ENCODE data around the gene MELTF. TPM values are rescaled to one million over a fixed set of nuclear protein-coding genes. Genes with fewer than 3 reads are reported as not detected.

MELTF gene
- polyA plus RNA-seq, 1 donor: 5.7 TPM

GRCh38 chr3:197010556-197011351, 18.9 kb downstream of the MELTF start:
- no peak for DNase-seq (ENCODE audit: low read depth)

GRCh38 chr3:197009532-197010019, 20.0 kb downstream of the MELTF start:
- no peak for DNase-seq (ENCODE audit: low read depth)

- no peak for DNase-seq (ENCODE audit: low read depth)
These were observed 21.0 kb downstream of the MELTF start for GRCh38 chr3:197008436-197009209.

- DNase-seq (ENCODE audit: low read depth): no peak
These were observed 21.7 kb downstream of the MELTF start for GRCh38 chr3:197007953-197008352.

GRCh38 chr3:197007296-197007940, 22.2 kb downstream of the MELTF start:
- DNase-seq (ENCODE audit: low read depth): no peak

- no peak for DNase-seq (ENCODE audit: low read depth)
These were observed 22.8 kb downstream of the MELTF start for GRCh38 chr3:197006860-197007259.

GRCh38 chr3:197006446-197006845, 23.2 kb downstream of the MELTF start:
- DNase-seq (ENCODE audit: low read depth): no peak

- no peak for DNase-seq (ENCODE audit: low read depth)
These were observed 25.9 kb downstream of the MELTF start for GRCh38 chr3:197003461-197004385.

- DNase-seq (ENCODE audit: low read depth): no peak
These were observed 26.7 kb downstream of the MELTF start for GRCh38 chr3:197002701-197003454.

GRCh38 chr3:197001972-197002700, 27.5 kb downstream of the MELTF start:
- no peak for DNase-seq (ENCODE audit: low read depth)

GRCh38 chr3:197001106-197001971, 28.3 kb downstream of the MELTF start:
- no peak for DNase-seq (ENCODE audit: low read depth)

- no peak for DNase-seq (ENCODE audit: low read depth)
These were observed 29.4 kb downstream of the MELTF start for GRCh38 chr3:197000211-197000610.

GRCh38 chr3:196998966-196999760, 30.5 kb downstream of the MELTF start:
- DNase-seq (ENCODE audit: low read depth): no peak

- DNase-seq (ENCODE audit: low read depth): no peak
These were observed 32.3 kb downstream of the MELTF start for GRCh38 chr3:196997311-196997710.

- DNase-seq (ENCODE audit: low read depth): no peak
These were observed 33.0 kb downstream of the MELTF start for GRCh38 chr3:196996454-196997265.

- DNase-seq (ENCODE audit: low read depth): no peak
These were observed 33.8 kb downstream of the MELTF start for GRCh38 chr3:196995646-196996355.

Measured in forelimb muscle (tissue), 1 donor.